ENCODE measurements around the gene PSMC3IP.

PSMC3IP gene

DNA sequence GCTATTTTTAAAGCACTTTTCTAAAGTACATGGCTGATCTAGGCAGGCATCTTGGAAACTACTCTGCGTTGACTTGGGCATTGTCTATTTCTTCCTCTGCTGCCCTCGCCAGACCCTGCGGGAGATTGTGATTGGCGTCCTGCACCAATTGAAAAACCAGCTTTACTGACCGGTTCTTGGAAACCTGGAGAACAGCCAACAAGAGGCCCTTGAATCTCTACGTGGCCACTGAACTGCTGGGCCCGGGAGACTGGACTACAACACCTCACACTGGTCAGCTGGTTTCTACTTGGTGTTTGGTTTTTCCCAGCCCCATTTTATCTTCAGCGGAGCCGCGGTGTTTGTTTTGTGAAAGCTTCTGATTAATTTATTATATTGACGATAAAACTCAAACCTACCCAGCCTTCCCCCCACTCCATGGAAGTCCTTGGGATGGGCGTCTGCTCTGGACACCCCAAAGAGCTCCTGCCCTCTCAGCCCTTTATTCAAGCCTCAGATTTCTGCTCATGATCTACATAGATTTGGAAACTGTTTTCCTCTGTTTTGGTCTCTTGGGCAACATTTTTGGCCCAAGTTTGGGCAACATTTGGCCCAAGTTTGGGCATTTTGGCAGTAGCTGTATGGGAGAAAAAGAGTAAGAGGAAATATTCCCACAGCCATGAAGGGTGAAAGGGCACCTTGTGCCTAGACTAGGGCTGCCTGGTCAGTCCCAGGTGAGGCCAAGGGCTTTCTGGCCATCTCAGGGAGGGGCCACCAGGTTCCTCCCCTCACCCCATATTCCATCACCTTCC, 5.9 kb downstream of the PSMC3IP start:
- H3K4me3 ChIP-seq (ENCODE audit: low read depth, low read length) = no peak overlapping the region
- no peaks in the 10 kb centered on the region for H3K9me3 ChIP-seq (ENCODE audit: severe bottlenecking)
- DNase-seq = no peak
- TF ChIP-seq, protein P1, sequence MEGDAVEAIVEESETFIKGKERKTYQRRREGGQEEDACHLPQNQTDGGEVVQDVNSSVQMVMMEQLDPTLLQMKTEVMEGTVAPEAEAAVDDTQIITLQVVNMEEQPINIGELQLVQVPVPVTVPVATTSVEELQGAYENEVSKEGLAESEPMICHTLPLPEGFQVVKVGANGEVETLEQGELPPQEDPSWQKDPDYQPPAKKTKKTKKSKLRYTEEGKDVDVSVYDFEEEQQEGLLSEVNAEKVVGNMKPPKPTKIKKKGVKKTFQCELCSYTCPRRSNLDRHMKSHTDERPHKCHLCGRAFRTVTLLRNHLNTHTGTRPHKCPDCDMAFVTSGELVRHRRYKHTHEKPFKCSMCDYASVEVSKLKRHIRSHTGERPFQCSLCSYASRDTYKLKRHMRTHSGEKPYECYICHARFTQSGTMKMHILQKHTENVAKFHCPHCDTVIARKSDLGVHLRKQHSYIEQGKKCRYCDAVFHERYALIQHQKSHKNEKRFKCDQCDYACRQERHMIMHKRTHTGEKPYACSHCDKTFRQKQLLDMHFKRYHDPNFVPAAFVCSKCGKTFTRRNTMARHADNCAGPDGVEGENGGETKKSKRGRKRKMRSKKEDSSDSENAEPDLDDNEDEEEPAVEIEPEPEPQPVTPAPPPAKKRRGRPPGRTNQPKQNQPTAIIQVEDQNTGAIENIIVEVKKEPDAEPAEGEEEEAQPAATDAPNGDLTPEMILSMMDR (IDR thresholded peaks at IDR 0.05; ENCODE audit: low read depth, low read length) = no peak
- H3K36me3 ChIP-seq = peaks cover 95% of the 10 kb centered on the region
- no peak overlapping the region for H3K27ac ChIP-seq
- no peaks in the 10 kb centered on the region for H3K27me3 ChIP-seq (ENCODE audit: insufficient read depth, low read depth, severe bottlenecking)

DNA sequence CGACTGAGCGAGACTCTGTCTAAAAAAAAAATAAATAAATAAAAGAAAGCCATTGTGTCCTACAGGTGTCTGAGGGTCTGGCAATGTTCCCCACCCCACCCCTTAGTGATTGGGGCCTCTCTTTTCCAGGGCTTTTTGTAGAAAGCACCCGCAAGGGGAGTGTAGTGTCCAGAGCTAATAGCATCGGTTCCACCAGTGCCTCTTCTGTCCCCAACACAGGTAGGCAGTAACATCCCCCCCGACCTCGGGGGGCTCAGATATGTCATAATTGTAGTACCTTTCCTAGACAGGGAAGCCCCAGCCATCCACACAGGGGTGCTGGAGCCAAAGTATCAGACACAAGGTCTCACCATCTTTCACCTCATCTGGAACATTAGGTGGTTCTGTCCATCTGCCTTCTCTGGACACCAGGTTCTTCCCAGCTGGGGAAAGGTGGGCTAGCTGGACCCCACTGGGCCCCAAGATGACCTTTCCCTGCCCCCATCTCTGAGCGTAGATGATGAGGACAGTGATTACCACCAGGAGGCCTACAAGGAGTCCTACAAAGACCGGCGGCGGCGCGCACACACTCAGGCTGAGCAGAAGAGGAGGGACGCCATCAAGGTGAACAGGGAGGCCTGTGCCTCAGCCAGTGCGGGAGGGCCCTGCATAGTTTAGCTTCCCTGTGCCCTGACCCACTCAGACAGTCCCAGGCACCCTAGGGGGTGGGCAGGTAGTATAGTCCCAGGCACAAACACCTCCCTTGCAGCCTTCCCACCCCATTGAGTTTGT, 9.0 kb downstream of the PSMC3IP start:
- no peak overlapping the region; the same call in 1 of the 2 replicates for H3K27ac ChIP-seq
- no peaks in the 10 kb centered on the region for H3K9me3 ChIP-seq (ENCODE audit: severe bottlenecking)
- H3K36me3 ChIP-seq = peaks cover 95% of the 10 kb centered on the region
- TF ChIP-seq, protein P1 (IDR thresholded peaks at IDR 0.05; ENCODE audit: low read depth, low read length) = no peak
- H3K27me3 ChIP-seq (ENCODE audit: insufficient read depth, low read depth, severe bottlenecking) = no peaks in the 10 kb centered on the region
- no peak for DNase-seq
- H3K4me3 ChIP-seq (ENCODE audit: low read depth, low read length) = no peak overlapping the region

DNA sequence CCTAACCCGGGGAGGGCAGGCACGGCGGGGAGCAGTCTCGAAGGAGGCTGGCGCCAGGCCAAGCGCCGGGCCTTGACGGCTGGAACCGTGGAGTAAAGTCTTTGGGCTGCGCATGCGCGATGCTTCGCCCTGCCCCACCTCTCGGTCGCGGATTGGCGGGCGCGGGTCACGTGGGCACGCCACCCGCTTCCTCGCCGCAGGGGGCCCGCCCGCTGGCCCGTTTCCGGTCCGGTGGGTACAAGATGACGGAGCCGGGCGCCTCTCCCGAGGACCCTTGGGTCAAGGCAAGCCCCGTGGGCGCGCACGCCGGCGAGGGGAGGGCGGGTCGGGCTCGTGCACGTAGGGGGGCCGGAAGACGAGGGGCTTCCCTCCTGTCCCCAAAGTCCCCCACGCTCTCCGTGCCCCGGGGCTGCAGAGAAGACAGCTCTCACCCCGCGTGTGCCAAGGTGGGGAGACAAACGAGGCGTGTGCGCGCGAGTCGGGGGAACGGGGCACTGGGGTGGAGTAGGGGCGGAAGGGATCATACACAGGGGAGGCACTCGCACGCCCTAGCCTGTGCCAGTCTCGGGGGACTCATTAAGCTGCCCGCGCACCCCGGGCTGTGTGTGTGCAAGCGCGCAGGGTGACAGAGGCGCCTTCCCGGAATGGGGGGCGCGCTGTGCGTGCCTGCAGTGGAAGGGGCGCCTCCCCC, 10.5 kb downstream of the PSMC3IP start, which contains the start of gene MLX:
TSS of gene MLX (plus strand) at position 218 of the 691 bp plus-strand sequence. CDS start at position 243, 25 bp downstream.
- Histone ChIP-seq H3K36me3 (peaks cover 86% of the 10 kb centered on the region), H3K9me3 (ENCODE audit: severe bottlenecking) (no peaks in the 10 kb centered on the region), H3K4me3 (ENCODE audit: low read depth, low read length) (peak within 1 kb of the TSS; percentile 85), H3K27ac (peak within 1 kb of the TSS; percentile 85), H3K27me3 (ENCODE audit: insufficient read depth, low read depth, severe bottlenecking) (no peaks in the 10 kb centered on the region)
- DNase-seq = peak; percentile 98
- TF ChIP-seq, protein P1 (IDR thresholded peaks at IDR 0.05; ENCODE audit: low read depth, low read length) = no peak

DNA sequence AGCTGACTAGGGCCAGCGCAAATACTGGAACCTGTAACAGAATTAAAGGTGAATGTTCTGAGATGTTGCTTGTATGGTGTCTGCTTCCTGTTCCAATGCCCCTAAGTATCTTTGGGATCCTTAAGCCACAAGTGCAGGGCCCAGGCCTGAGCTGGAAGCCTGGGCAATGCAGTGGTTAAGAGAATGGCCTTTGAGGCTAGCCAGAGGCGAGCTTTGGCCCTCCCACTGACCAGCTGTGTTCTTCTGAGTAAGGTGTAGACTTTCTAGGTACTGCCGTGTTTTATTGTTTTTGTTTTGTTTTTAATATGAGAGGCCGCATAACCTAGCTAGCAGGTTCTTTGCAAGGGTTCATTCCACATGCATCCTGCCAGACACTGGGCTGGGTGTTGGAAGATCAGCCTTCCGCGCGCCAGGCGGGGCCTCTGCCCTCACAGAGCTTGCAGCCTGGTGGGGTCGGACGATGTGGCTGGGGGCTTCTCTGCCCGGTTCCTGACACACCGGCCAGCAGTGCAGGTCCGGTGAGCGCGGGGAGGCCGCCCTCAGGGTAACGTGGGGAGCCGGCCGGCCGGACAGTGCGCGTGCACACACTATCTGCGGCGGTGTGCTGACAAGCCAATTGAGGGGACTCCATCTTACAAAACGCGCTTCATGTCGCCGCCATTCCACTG, 11.2 kb downstream of the PSMC3IP start:
- DNase-seq = peak; percentile 42
- peaks cover 80% of the 10 kb centered on the region for H3K36me3 ChIP-seq
- TF ChIP-seq, protein P1 (IDR thresholded peaks at IDR 0.05; ENCODE audit: low read depth, low read length) = no peak
- no peaks in the 10 kb centered on the region for H3K9me3 ChIP-seq (ENCODE audit: severe bottlenecking)
- peak overlapping the region; percentile 85 for H3K27ac ChIP-seq
- no peaks in the 10 kb centered on the region for H3K27me3 ChIP-seq (ENCODE audit: insufficient read depth, low read depth, severe bottlenecking)
- peak overlapping the region; percentile 85 for H3K4me3 ChIP-seq (ENCODE audit: low read depth, low read length)

DNA sequence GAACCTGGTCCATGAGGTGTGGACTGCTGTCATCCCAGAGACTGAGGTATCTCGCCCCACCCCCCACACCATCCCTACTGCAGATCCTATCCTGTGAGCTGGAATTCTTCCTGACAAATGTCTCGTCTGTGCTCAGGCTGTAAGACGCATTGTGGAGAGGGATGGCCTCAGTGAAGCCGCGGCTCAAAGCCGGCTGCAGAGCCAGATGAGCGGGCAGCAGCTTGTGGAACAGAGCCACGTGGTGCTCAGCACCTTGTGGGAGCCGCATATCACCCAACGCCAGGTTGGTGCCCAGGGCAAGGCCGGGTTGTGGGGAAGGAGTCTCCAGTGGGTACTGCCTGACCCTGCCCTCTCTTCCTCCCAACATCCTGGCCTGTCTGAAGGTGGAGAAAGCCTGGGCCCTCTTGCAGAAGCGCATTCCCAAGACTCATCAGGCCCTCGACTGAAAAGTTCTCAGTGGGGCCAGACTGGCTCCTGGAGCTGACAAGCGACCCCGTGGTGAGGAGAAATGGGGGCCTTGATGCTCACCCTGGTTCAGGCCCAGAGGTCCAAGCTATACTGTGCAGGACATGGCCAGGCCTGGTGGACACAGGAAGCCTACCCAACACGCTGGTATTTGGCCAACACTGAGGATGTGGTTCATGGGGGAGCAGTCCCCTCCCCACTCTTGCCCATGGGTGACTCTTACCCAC, 11.9 kb downstream of the PSMC3IP start:
- DNase-seq = no peak
- Histone ChIP-seq H3K27ac (no peak overlapping the region; the same call in 1 of the 2 replicates), H3K4me3 (ENCODE audit: low read depth, low read length) (no peak overlapping the region), H3K9me3 (ENCODE audit: severe bottlenecking) (no peaks in the 10 kb centered on the region), H3K36me3 (peaks cover 73% of the 10 kb centered on the region), H3K27me3 (ENCODE audit: insufficient read depth, low read depth, severe bottlenecking) (no peaks in the 10 kb centered on the region)
- TF ChIP-seq, protein P1 (IDR thresholded peaks at IDR 0.05; ENCODE audit: low read depth, low read length) = no peak
